ENCODE measurements around the gene MDM2. TPM values are rescaled to one million over a fixed set of nuclear protein-coding genes. Genes with fewer than 3 reads are reported as not detected.
"Not testable (repeated sequence)": the region's sequence is repeated elsewhere in the genome, so short reads cannot be mapped to it uniquely, and the experiment has no call there.

MDM2 gene
- total RNA-seq, 2 donors from 2014 or later, result 36.1 to 95.6 TPM

DNA sequence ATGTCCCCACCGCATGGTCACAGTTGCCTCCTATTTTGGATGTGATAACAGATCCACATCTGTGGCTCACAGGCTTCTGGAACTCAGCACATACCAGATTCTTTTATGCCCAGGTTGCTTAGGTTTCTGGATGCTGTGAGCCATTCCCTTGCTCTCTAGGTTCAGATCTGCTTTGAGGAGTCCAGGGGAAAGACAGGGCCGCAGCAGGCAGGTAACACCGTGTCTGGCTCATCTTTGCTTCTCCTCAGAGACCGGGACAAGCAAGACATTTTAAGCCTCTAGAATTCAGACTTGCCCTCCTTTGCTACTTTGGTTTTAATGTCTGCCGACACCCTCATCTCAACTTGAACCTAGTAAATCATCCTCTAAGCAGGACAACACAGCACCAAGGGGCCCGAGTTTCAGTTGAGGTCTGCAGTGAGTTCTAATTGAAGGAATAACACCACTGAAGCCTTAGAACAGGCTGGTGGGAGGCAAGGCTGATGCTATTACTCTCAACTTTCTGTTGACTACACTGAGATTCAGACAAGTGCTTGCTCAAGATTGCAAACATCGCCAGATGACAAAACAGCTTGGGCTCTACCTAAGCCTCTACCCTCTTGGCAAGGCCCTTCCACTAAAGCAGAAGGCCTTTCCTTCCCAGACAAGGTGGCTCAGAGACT, 55.3 kb downstream of the MDM2 start:
- H3K27me3 ChIP-seq (replicated peaks; ENCODE audit: insufficient read depth), result no peaks in the 10 kb centered on the region
- TF ChIP-seq POLR2A (IDR thresholded peaks at IDR 0.05) (no peak), CTCF (IDR thresholded peaks at IDR 0.05) (no peak), POLR2AphosphoS5 (IDR thresholded peaks at IDR 0.05) (no peak)
- intact Hi-C loops (cut with DNase I), result loop anchor here (2.0 to 10.0 kb wide), 2 partner anchors 208 to 292 kb away; no protein-coding TSS in a partner anchor
- no peak for DNase-seq (ENCODE audit: low spot score)
- no peaks in the 10 kb centered on the region for H3K4me1 ChIP-seq (replicated peaks)
- WGBS, result 64% methylated on average over 7 of the region's 7 CpGs
- H3K9me3 ChIP-seq, result no peaks in the 10 kb centered on the region
- no peak overlapping the region for H3K4me3 ChIP-seq
- H3K36me3 ChIP-seq, result no peaks in the 10 kb centered on the region
- H3K27ac ChIP-seq, result no peak overlapping the region

DNA sequence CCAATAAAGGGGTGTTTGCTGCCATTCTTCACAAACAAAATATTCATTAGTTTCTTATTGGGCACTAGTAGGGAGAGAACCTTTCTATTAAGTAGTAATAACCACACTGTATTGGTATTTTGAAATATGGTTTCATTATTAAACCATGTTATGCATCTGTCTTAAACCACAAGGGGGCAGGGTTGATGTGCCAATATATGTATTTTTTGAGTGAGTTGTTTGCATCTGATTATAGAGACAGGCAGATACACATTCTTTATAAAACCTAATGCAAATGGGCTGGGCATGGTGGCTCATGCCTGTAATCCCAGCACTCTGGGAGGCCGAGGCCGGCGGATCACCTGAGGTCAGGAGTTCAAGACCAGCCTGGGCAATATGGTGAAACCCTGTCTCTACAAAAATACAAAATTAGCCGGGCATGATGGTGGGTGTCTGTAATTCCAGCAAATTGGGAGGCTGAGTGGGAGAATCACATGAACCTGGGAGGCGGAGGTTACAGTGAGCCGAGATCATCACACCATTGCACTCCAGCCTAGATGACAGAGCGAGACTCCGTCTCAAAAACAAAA, 56.0 kb downstream of the MDM2 start:
- peak; percentile 40 for DNase-seq (ENCODE audit: low spot score)
- TF ChIP-seq CTCF (IDR thresholded peaks at IDR 0.05), result peak in 3 of 4 experiments; percentile 53 to 77 (median 73)
- not testable (repeated sequence) for H3K9me3 ChIP-seq; H3K4me1 ChIP-seq (replicated peaks); H3K36me3 ChIP-seq; H3K27ac ChIP-seq; H3K27me3 ChIP-seq (replicated peaks; ENCODE audit: insufficient read depth); H3K4me3 ChIP-seq
- intact Hi-C loops (cut with DNase I), result loop anchor here (2.0 to 10.0 kb wide), 2 partner anchors 207 to 291 kb away; no protein-coding TSS in a partner anchor
- 65% methylated on average over 8 of the region's 8 CpGs for WGBS

DNA sequence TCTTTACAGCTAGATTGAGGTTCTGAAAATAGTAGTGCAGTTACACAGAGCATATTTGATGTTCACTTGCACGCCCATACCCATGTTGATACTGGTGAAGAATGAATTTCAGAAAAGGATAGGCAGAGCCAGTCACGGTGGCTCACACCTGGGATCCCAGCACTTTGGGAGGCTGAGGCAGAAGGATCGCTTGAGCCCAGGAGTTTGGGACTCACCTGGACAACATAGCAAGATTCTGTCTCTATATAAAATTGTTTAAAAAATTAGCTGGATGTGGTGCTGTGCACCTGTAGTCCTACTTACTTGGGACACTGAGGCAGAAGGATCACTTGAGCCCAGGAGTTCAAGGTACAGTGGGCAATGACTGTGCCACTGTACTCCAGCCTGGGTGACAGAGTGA, 56.6 kb downstream of the MDM2 start:
- Histone ChIP-seq H3K4me3 (no peak overlapping the region), H3K4me1 (replicated peaks) (no peaks in the 10 kb centered on the region), H3K27ac (no peak overlapping the region), H3K36me3 (no peaks in the 10 kb centered on the region), H3K27me3 (replicated peaks; ENCODE audit: insufficient read depth) (no peaks in the 10 kb centered on the region), H3K9me3 (no peaks in the 10 kb centered on the region)
- intact Hi-C loops (cut with DNase I), result loop anchor here (10.0 kb wide), 1 partner anchor 290 kb away; no protein-coding TSS in a partner anchor
- no peak for DNase-seq (ENCODE audit: low spot score)
- 94% methylated on average over 3 of the region's 3 CpGs for WGBS
- TF ChIP-seq CTCF (IDR thresholded peaks at IDR 0.05), result no peak
- TF ChIP-seq POLR2A (IDR thresholded peaks at IDR 0.05), result no peak
- no peak for TF ChIP-seq POLR2AphosphoS5 (IDR thresholded peaks at IDR 0.05)

DNA sequence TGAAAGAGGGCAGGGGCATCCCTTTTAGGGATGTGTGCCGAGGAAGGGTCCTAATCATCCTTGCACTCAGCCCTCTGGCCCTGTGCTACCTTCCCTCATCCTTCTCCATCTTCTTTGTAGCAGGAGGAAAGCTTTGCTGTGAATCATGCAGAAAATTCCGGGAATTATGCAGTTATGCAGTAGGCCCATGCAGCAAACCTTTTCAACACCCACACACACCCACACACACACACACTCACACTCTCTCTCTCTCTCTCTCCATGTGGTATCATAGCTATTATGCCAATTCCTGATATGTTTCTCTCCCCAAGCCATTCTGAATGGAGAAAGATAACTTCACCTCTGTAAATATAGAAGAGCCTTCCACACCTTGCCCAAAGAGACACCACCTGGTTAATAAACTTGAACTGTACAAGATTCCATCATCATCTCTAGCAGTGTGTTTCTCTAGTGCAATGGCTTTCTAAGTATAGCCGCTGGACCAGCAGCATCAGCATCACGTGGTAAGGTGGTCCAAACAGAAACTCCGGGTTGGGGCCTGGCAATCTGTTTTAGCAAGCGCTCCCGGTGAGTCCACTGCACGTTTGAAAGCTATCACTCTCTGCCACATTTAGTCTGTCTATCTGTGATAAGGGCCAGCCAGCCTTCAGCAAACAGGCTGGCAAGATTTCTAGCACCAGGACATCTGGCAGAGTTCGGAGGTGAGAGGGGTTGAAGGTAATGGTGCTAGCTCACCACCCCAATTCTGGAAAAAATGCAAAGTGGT, 57.6 kb downstream of the MDM2 start:
- Histone ChIP-seq H3K27ac (no peak overlapping the region), H3K9me3 (no peaks in the 10 kb centered on the region), H3K4me1 (replicated peaks) (no peaks in the 10 kb centered on the region), H3K4me3 (no peak overlapping the region), H3K27me3 (replicated peaks; ENCODE audit: insufficient read depth) (no peaks in the 10 kb centered on the region), H3K36me3 (no peaks in the 10 kb centered on the region)
- 91% methylated on average over 9 of the region's 9 CpGs for WGBS
- DNase-seq (ENCODE audit: low spot score), result no peak
- intact Hi-C loops (cut with DNase I), result loop anchor here (10.0 kb wide), 1 partner anchor 289 kb away; no protein-coding TSS in a partner anchor
- no peak for TF ChIP-seq CTCF (IDR thresholded peaks at IDR 0.05)
- no peak for TF ChIP-seq POLR2A (IDR thresholded peaks at IDR 0.05)
- TF ChIP-seq POLR2AphosphoS5 (IDR thresholded peaks at IDR 0.05), result no peak
